HG03460 (cell line): Measurements from ENCODE around the gene GAB2.
"Not testable (repeated sequence)": the region's sequence is repeated elsewhere in the genome, so short reads cannot be mapped to it uniquely, and the experiment has no call there.

Experiments used
- ATAC-seq: cut with Tn5 transposase; IDR thresholded peaks from one replicate; pipeline ENCODE4 v1.9.1; 2021; ENCODE audit not compliant: unreplicated experiment

GAB2 gene

DNA sequence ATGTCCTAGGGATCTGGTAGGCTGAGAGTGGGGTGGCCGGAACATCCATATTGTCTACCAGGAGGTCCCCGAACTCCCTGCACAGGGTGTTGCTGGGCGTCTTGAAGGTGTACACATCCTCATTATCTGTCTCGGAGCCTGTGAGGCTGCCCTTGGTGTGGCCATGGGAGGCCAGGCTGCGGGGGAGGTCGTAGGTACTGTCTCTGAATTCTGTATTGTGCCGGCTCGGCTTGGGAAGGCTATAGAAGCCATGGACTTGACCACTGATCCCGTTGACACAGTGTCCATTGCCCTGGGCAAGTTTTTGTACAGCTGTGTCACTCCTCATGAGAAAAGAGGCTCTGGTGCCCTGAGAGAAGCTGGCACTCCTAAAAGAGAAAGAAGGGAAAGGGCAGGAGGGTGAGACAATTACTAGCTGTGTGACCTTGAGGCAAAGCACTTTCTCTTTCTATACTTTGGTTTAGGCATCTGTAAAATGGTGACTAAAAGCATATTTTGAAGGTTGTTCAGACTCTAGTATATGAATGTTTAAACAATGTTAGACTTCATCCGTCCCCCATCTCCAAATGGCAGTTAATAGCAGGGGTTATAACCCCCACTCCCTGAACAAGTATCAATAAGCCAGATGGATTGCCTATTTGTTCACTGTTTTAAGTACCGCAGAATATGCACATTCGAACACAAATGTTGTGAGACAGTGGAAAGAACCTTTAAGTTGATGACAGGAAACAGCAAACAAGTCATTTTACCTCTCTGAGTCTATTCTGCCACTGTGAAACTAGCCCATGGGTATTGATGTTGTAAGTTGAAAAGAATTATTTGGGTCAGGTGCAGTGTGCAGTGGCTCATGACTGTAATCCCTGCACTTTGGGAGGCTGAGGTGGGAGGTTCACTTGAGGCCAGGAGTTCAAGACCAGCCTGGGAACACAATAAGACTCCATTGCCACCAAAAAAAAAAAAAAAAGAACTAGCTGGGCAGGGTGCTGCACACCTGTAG lies 190.6 kb downstream of the GAB2 start:
- no peak for ATAC-seq

DNA sequence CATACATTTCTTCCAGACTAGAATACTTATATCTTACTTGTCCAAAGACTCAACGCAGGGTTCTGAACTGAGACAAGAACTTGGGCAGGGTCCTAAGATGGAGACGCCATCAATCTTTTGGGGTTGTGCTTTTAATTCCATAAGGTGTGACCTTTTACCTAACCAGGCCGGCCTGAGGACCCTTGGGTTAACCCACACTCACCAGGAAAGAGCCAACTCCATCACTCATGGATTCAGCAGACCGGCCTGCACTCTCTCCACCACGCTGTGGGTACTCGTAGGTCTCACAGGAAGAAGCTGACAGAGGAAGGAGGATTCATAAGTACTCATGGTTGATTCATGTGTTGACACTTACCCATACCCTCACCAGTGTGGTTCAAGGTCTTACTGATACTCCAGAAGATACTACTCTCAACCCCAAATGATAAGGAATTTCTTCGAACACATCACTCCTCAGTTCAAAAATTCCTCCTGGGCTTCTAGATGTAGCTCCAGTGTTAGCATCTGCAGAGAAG lies 192.7 kb downstream of the GAB2 start:
- no peak for ATAC-seq

DNA sequence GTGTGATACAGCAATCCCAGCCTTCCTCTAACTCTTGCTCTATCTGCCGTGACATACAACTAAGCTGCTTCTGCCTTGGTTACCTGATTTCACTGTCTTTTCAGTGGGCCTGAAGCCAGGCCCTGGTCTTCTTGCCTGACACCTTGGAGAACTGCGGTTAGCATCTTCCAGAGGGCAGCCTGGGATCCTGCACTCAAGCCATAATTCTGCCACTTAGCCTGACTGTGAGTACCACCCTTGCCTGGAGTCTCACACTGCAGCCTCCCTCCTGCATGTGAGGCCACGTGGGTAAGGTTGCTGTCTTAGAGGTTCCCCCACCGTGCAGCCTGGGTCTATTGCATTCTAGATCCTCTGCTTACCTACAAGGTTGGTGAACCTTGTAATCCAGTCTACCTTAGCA lies 193.1 kb downstream of the GAB2 start:
- ATAC-seq = no peak

DNA sequence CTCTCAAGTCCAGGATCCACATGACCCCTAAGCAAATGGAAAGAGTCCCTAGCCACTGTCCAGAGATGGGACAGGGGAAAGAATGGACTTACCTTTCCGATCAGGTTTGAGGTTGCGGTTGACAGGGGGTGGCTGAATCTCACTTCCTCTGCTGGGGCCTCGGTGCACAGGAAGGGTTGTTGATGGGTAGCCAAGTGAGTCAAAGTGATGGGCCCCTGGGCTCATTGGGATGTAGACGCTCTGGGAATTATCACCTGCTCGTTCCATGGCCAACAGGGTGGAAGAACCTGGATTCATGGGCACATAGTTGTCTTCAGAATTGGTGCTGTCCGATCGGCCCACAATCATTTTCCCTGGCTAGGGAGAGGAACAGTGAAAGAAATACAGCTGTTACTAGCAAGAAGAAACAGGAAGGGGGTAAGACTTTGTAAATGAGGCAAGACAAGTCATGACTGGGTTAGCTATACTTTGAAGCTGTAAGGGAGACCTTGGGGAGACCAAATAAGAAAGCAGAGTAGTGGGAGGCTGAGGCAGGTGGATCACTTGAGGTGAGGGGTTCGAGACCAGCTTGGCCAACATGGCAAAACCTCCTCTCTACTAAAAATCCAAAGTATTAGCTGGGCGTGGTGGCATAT lies 194.2 kb downstream of the GAB2 start:
- ATAC-seq = peak; percentile 83

DNA sequence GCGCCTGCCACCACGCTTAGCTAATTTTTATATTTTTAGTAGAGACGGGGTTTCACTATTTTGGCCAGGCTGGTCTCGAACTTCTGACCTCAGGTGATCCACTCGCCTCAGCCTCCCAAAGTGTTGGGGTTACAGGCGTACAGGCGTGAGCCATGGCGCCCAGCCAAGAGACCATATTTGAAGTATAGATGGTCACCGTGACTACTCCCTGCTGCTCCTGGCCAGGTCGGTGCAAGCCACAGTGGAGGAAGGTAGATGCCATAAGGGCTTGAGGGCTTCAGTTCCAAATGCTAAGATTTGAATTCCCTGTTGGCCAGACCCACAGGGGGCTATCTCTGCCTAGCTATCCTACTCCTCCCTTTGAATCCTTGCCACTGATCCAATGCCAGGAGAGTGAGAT lies 194.9 kb downstream of the GAB2 start:
- not testable (repeated sequence) for ATAC-seq

DNA sequence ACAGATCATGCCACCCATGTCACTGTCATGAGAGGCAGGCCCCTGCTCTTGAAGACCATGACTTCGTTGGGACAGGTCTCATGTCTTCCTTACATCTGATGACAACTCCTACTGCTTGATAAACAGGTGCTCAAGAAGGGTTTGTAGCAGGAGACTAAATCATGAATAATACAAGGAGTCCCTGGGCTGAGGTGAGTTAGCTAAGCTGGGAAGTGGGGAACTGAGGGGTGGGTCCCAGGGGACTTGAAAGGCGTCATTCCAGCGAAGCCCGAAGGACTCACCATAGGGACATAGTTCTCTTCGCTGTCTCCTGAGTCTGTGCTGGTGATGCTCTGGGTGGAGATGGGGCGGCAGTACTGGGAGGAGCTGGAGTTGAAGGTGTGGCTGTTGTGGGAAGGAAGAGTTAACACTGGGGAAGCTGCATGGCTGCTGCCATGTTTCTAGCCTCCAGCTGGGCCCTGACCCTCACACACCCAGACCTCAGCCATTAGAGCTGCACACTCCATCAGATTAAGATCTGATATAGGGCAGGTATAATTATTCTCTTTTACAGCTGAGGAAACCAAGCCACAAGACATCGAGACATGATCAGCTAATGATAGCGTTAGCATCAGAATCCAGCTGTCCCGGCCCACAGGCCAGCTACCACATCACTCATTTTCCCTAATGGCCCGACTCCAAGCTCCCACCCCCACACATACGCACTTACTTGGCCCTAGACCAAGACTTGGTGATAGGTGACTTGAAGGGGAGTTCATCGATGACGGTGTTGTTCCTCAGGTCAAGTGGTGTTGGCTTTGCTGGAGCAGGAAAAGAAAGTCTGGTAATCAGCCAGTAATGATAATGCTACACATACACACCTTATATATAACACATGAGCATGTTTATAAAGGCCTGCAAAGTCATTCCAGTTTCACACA lies 196.0 kb downstream of the GAB2 start:
- ATAC-seq = no peak

DNA sequence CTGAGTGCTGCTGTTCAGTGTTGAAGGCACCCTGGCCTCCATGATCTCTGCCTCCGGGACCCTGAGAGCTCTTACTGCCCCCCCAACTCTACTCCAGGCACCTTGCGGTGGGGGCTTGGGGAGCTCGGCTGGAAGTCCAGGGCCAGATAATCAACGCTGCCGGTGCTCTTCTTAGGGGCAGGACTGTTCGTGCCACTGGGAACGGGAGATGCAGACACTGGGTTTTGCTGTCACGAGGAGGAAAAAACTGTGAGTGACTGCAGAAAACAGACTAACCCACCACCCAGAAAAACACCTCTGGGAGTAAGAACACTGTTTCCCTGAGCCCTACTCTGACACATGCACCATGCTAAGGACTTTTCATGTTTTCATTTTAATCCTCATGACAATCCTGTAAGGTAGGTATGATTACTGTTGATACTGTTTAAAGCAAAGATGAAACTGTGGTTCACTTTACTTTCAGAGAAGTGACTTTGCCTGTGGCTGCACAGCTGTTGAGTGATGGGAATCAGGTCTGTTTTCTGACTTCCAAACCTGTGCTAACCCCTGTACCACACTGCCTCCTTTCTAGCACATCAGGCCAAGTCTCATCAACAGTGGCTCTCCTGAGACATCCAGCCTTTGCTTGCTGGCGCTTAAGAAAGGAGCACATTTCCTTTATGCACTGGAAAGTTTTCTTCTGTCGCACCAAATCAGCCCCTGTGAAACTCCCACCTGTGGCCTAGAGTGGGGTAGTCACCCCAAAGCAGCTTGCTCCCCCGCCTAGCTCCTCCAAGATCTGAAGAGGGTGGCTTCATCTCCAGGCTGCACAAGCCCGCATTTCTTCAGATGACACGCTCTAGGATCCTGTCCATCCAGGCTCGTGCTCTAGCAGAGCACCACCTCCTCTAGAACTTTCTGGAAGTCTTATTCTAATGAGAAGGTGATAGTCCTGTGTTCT lies 197.1 kb downstream of the GAB2 start:
- no peak for ATAC-seq

DNA sequence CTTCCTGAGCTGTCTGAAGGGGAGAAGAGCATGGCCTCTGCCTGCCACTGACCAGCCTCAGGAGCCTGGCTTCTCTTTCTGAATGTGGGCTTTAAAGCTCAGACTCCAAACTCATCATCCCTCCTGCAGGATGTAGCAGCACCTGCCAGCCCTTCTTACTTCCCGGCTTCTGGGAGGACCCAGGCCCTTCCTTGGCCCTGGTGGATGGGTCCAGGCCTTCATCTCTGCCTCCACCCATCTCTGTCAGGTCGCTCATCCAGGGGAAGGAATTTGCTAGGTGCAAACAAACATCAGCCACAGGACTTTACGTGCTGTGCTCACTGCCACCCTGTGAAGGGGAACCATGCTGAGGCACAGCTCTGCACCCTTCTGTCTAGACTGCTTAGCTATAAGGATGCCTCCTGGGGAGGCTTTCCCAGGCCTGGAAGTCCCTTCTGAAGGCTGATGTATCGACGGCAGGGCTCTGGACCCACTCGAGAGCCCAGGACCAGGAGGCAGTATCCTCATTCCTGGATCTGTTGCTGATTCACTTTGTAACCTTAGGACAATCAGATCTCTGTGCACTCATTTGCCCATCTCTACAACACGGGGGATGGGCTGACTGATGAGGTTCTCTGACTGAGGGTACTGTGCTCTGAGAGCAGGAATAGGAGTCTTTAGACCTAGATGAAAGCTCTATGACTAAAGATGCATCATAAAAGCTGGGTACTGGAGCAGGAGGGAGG lies 198.0 kb downstream of the GAB2 start:
- ATAC-seq = no peak

DNA sequence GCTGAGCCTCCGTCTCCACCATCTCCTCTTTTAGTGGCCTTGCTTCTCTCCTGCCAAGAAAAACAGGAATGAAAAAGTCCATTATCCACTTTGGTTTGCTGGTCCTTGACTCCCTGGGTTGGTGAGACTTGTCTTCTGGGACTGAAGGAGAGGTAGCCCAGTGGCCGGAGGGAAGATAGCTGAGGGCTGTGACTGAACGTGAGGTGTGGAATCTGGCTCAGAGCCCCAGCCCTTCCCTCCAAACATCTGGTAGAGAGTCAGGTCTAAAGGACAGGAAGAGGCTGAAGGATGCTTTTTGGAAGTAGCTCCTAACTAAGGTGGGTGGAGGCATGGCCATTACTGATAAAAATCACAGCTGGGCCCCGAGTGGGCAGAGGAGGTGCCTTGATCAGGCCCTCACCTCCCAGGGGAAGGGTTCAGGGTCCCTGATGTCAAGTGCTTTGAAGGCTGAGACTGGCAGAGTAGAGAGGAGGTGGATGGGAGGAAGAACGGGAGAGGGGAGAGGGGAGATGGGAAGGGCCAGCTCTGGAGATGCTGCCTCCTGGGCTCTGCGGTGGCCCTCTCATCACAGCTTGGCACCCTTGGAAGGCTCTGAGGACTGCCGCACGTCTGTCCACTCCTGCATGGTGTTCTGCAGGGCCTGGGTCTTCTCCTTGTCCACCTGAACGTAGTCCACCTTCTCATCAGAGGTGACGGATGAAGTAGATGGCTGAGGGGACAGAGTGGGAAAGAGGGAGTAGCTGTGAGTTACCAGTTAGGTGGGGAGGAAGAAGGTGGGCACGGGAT lies 198.7 kb downstream of the GAB2 start:
- ATAC-seq = no peak

DNA sequence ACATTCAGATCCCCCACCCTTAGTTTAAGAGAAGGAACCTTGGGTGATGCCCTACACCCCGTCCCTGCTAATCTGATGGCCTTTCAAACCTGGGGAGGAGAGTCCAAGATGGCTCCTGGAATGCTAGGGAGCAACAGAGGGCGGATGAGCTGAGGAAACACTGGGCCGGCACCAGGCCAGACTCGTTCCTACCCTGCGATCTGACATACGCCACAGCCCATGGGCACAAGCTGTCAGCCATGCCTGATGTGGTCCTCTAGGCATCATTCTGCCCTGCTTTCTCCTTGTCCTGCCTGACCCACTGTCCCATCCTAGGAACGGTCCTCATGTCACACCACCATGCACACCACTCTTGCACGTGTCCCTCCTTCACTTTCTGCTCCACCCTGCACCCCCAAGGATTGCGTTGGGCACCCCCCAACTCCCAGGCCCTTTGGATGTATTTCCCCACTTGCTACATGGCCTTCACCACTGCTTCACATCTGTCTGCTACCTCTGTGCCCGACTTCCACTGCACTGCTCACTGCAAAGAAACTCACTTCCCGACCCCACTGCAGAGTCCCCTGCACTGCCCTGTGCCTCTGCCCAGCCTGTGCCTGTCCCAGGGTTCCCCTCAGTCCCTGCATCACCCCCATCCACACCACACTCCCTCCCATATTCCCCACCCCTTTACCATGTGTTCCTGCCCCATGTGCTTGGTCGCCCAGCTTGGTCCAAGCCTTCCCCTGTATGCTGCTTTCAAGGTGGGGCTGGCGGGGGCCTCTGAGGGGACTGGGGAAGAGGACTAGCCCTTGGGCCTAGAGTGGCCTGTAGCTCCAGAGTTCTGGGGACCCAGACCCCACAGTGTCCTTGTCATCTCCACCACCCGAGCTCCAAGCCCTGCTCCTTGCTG lies 199.7 kb downstream of the GAB2 start:
- ATAC-seq = no peak

DNA sequence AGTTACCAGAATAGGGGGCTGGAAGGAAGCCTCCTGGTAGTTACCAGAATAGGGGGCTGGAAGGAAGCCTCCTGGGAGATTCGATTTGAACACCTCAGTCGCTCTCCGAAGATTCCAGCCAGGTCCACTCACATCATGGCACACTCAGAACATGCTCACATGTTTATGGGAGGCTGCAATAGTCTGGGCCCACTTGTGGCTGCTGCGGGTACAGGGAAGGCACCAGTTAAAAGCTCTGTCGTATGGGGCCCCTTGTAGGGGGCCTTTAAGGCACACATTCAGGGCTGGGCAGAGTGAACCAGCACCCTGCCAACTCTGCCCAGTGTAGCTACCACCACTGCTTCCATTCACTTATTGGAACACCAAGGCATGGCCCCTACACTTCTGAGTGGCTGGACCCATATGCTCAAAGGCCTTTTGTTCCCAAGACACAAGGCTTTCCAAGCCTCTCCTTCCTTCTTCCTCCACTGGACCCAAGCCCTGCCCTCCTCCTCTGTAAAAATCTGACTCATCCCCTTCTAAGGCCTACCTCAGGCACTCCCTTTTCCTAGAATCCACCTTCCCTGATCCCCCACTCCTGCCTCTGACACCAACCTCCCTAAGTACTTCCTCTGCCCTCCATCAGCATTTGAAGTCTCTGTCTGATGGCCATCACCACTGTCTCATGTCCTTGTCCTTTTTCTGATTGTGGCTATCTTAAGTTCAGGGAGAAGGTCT lies 200.9 kb downstream of the GAB2 start:
- ATAC-seq = no peak

DNA sequence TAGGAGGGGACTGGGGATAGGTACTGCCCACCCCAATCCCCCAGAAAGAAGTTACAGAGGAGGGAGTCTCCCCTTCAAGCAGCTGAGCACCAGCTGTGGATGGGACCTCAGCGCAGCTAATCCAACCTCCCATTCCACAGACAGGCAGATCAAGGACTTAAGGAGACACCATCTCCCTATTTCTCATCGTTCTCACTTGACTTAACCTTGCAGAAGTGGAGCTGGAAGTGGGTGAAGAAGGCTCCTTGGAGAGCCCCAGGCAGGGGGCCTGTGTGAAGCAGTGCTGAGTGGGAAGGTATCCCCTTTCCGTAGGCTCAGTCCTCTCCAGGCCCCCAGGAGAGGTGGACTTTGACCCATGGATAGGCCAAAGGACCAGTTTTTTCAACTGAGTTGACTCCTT lies 201.6 kb downstream of the GAB2 start:
- no peak for ATAC-seq

DNA sequence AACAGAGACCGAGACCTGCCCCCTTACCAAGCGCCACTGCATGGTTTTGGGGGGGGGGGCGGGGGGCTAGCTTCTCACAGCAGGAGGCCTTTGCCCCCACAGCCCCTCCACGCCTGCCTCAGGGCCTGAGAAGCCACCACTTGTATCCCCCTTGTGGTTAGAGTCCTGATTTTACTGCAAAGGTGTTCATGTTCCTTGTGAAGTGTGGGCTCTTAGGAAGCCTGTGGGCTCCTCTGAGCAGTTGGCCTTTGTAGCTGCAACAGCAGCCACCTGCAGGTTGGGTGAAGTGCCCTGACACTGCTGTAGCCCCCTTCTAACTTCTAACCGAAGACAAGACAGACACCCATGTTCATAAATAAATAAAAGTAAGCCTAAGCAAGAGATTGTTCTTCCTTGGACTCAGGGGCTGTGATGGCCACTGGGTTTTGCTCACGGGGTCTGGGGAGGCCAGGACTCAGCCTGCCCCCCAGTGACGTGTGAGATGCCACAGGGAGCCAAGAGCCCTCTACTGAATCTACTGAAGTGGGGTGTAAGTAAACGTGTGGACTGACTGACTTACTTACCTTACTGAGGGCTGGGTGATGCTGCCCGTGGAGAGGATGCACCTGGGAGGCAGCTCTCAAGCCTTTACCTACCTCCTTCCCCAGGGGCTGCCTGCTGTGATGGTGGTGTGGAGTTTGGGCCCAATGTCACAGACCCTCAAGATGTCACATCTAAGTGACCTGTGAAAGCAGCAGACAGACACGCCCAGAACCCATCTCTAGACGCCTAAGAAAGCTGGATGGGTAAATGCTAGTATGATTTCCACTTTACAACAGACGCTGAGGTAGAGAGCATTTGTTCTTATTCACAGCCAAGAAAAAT lies 203.1 kb downstream of the GAB2 start:
- no peak for ATAC-seq

DNA sequence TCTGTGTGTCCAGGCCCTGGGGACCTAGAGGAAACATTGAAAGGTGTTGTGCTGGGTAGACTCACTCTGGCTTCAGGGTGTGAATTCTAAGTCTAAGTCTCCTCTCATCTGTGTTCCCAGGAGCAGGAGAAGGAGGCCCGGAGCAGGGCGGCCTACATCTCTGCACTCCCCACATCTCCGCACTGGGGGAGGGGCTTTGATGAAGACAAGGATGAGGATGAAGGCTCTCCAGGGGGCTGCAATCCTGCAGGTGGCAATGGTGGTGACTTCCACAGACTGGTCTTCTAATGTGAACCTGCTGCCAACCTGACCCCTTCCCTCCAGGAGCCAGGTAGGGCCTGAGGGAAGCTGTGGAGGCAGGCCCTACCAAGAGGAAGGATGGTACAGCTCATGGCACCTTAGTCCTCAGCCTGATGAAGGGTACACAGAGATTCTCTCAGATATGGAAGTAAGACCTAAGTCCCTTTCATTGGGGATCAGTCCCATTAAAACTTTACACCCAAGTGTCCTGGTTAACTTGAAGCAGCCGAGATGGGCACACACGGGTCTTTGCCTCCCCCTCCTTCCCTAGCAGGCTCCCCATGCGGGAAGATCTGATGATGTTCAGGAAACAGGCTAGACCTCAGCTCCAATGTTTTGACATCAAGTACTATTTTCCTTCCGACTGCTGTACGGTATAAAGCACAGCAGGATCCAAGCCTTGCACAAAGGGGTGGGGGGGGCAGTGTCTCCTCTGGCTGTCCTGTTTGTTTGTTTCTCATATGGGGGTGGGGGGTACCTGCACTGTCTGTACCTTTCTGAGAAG lies 203.9 kb downstream of the GAB2 start:
- no peak for ATAC-seq
